CD4-positive, alpha-beta T cell (primary cell): ENCODE data around the gene BRF1. TPM values are rescaled to one million over a fixed set of nuclear protein-coding genes. Genes with fewer than 3 reads are reported as not detected.
A peak's percentile ranks its signal among the peaks of the same experiment; 100 is the strongest.

Experiments used
- ATAC-seq: fragments of 200-7000 bp; cut with Tn5 transposase; one replicate; pipeline ENCODE4 v1.10.0; 2022; ENCODE audit warnings: mild to moderate bottlenecking; ENCODE audit not compliant: poor library complexity
- CTCF ChIA-PET: fragments of 350-600 bp; sonication (Branson Sonifier 250); formaldehyde crosslinking; loops from one replicate; lab custom pipeline; 2021; ENCODE audit warnings: antibody characterized with exemption, inconsistent platforms; lab: Charles Lee
- POLR2A ChIA-PET: fragments of 350-600 bp; sonication (Branson Sonifier 250); formaldehyde crosslinking; loops from one replicate; lab custom pipeline; 2021; ENCODE audit warnings: antibody characterized with exemption, inconsistent platforms; lab: Charles Lee
- DNase-seq, 14 experiments: peaks; one replicate each; pipeline ENCODE4 v3.0.0-alpha.2; 2013 to 2020; ENCODE audit warnings: mixed read lengths in 2 of 14
- H3K27ac ChIP-seq, 2 donors: one replicate each; pipeline versions ENCODE4 v1.5.1 to v1.7.0; 2013; ENCODE audit warnings: low read length in 2 of 2, low read depth in 1 of 2, mild to moderate bottlenecking in 1 of 2
- H3K27me3 ChIP-seq, 2 experiments: 1 replicate in 1 of 2; 2 replicates in 1 of 2; pipeline versions ENCODE4 v1.6.1 to v1.7.0; 2013; ENCODE audit warnings: low read length in 2 of 2, control low read depth in 1 of 2, mild to moderate bottlenecking in 1 of 2, moderate library complexity in 1 of 2; ENCODE audit not compliant: insufficient read depth in 2 of 2, control insufficient read depth in 1 of 2
- H3K36me3 ChIP-seq: one replicate; pipeline ENCODE4 v1.6.1; 2013; ENCODE audit warnings: low read length, control low read depth; ENCODE audit not compliant: insufficient read depth
- H3K4me1 ChIP-seq: one replicate; pipeline ENCODE4 v1.6.1; 2013; ENCODE audit warnings: low read length, control low read depth; ENCODE audit not compliant: insufficient read depth
- H3K4me3 ChIP-seq: one replicate; pipeline ENCODE4 v1.5.1; 2013; ENCODE audit warnings: mild to moderate bottlenecking, low read length, moderate library complexity
- H3K9me3 ChIP-seq, 2 experiments: 1 replicate in 1 of 2; 2 replicates in 1 of 2; pipeline versions ENCODE4 v1.6.1 to v1.7.0; 2013; ENCODE audit warnings: low read length in 2 of 2, mild to moderate bottlenecking in 2 of 2, control low read depth in 1 of 2, moderate library complexity in 1 of 2; ENCODE audit not compliant: control insufficient read depth in 1 of 2, insufficient read depth in 1 of 2
- H3K27ac Mint-ChIP-seq: one replicate; pipeline ENCODE4 v1.8.0; 2020; ENCODE audit warnings: mixed read lengths
- H3K27me3 Mint-ChIP-seq: one replicate; pipeline ENCODE4 v1.8.0; 2021; ENCODE audit warnings: mixed read lengths
- H3K36me3 Mint-ChIP-seq: one replicate; pipeline ENCODE4 v1.8.0; 2021; ENCODE audit warnings: low read depth, mixed read lengths
- H3K4me1 Mint-ChIP-seq: one replicate; pipeline ENCODE4 v1.8.0; 2021; ENCODE audit warnings: low read depth, mixed read lengths
- H3K4me3 Mint-ChIP-seq: one replicate; pipeline ENCODE4 v1.8.0; 2020; ENCODE audit warnings: mild to moderate bottlenecking, mixed read lengths
- H3K9me3 Mint-ChIP-seq: one replicate; pipeline ENCODE4 v1.8.0; 2020; ENCODE audit warnings: mixed read lengths
- CTCF ChIP-seq: fragments of 200-600 bp; IDR thresholded peaks from one replicate; pipeline ENCODE4 v1.8.0; 2022; ENCODE audit warnings: antibody characterized with exemption, mild to moderate bottlenecking
- intact Hi-C, 2 experiments: fragments of 100-400 bp; cut with DNase I in 1 of 2; cut with micrococcal nuclease in 1 of 2; formaldehyde crosslinking; loops; one replicate each; pipeline versions ENCODE4 v1.15.1 to v1.9.0; 2023 to 2025; cut with DNase I, micrococcal nuclease
- total RNA-seq, 174 experiments: library from RNA in 2 of 174; stranded (reverse) in 2 of 174; gene quantifications; one replicate each; pipeline ENCODE4 v1.2.3 and lab custom pipeline; 2021 to 2026

Gene BRF1
- total RNA-seq, 2 experiments from 2014 or later: 77.4 to 77.7 TPM

- ATAC-seq: no peak
- DNase-seq: peak in 1 of 14 experiments; percentile 24
- no peaks in the 10 kb centered on the region for H3K9me3 Mint-ChIP-seq
- peak overlapping the region; percentile 78 for H3K4me3 Mint-ChIP-seq
- ChIA-PET POLR2A (interaction anchor here (1.3 to 2.2 kb wide), 3 partner anchors 11 to 162 kb away, joined by 3 to 6 read pairs (median 5); partner anchors contain the start of genes BRF1 and CDCA4), CTCF (no interaction called here)
- Histone ChIP-seq H3K9me3 (no peaks in the 10 kb centered on the region), H3K27ac (no peak overlapping the region), H3K4me3 (no peak overlapping the region), H3K36me3 (no peaks in the 10 kb centered on the region), H3K27me3 (no peaks in the 10 kb centered on the region), H3K4me1 (peaks cover 33% of the 10 kb centered on the region)
- H3K4me1 Mint-ChIP-seq: peaks cover 7% of the 10 kb centered on the region
- no peaks in the 10 kb centered on the region for H3K27me3 Mint-ChIP-seq
- no peaks in the 10 kb centered on the region for H3K36me3 Mint-ChIP-seq
- no peak for TF ChIP-seq CTCF
- no peak overlapping the region for H3K27ac Mint-ChIP-seq
- intact Hi-C loops: loop anchor here in 1 of 2 experiments (5.0 kb wide), 2 partner anchors 90 to 200 kb away; no protein-coding TSS in a partner anchor
Observed at GRCh38 chr14:105182296-105183020, 118.3 kb downstream of the BRF1 start.

GRCh38 chr14:105181549-105182295 lies 119.1 kb downstream of the BRF1 start:
- DNase-seq (no peak), ATAC-seq (no peak)
- no peaks in the 10 kb centered on the region for H3K9me3 Mint-ChIP-seq
- H3K4me1 Mint-ChIP-seq: peaks cover 7% of the 10 kb centered on the region
- POLR2A ChIA-PET: interaction anchor here (0.8 to 2.2 kb wide), 5 partner anchors 12 to 161 kb away, joined by 3 to 6 read pairs (median 5); partner anchors contain the start of genes BRF1, BTBD6, CDCA4 and PACS2
- no peak for TF ChIP-seq CTCF
- Histone ChIP-seq H3K27me3 (no peaks in the 10 kb centered on the region), H3K27ac (no peak overlapping the region), H3K36me3 (no peaks in the 10 kb centered on the region), H3K4me3 (no peak overlapping the region), H3K4me1 (peaks cover 36% of the 10 kb centered on the region), H3K9me3 (no peaks in the 10 kb centered on the region)
- H3K27ac Mint-ChIP-seq: no peak overlapping the region
- intact Hi-C loops: loop anchor here in 1 of 2 experiments (1.0 to 5.0 kb wide), 3 partner anchors 89 to 199 kb away; partner anchors contain the start of gene BRF1
- CTCF ChIA-PET: no interaction called here
- no peaks in the 10 kb centered on the region for H3K36me3 Mint-ChIP-seq
- peak overlapping the region; percentile 78 for H3K4me3 Mint-ChIP-seq
- no peaks in the 10 kb centered on the region for H3K27me3 Mint-ChIP-seq
